Heart left ventricle (tissue), 13 donors: ENCODE results near the gene FYCO1.

Source experiments
- POLR2A ChIP-seq, 2 donors: fragments of 450-650 bp; IDR thresholded peaks; one replicate each; pipeline ENCODE4 v1.6.1; 2017; ENCODE audit warnings: antibody characterized with exemption in 2 of 2, mild to moderate bottlenecking in 2 of 2, moderate library complexity in 2 of 2
- TF ChIP-seq, protein P1 (sequence below), 12 donors: fragments of 200-600 bp; sonication (generic) in 4 of 12; IDR thresholded peaks; one replicate each; pipeline versions ENCODE4 v1.5.0 to v1.8.0; 2018 to 2022; ENCODE audit warnings: antibody characterized with exemption in 12 of 12, mild to moderate bottlenecking in 5 of 12
- donor health status: ischemic (EF 13 %, LVEDD 7.1; RV severe dilation, severe dysfunction).
- donor health status: DM: no; HTN: yes; CAD: no.
- donor health status: DM: no; HTN: no; CAD: no.
- donor health status: ischemic (EF 25% LVEDD 6.9; RV normal size, moderate dysfunction).
- donor health status: ischemic (EF 25% LVEDD 5.7; RV mildly dilated, moderate dysfunction).
- donor health status: ischemic (EF 35%, LVEDD 5.7; RV mildly dilated, moderate dysfunction).
- donor health status: nonischemic (EF 11% LVEDD 7.7; RV severe dilation, severe dysfunction).
- donor health status: DM: yes; HTN: yes; CAD: no.
- donor health status: PGD.
- donor health status: ischemic (EF 29% LVEDD 5.4; RV normal size, mild dysfunction).
- donor health status: nonischemic (EF 23%, LVEDD 6.1; RV moderate dilation, normal function).

DNA sequence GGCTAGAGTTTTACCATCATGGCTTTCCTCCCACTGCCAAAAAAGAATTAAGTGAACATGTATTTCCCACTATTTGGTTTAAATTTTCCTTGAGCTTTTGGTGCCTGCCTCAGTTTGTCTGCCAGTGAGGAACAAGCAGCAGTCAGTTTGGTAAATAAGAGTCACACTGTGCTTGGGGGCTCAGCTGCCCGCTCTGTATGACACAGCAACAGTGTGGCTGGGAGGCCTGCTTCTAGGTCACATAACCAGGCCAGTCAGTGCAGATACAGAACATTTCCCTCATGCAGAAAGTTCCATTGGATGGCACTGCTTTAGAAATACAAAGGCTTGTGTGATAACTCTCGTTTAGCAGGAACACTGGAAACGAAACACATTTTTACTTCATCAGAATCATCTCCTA is 25.7 kb downstream of the FYCO1 start:
- TF ChIP-seq, protein P1, sequence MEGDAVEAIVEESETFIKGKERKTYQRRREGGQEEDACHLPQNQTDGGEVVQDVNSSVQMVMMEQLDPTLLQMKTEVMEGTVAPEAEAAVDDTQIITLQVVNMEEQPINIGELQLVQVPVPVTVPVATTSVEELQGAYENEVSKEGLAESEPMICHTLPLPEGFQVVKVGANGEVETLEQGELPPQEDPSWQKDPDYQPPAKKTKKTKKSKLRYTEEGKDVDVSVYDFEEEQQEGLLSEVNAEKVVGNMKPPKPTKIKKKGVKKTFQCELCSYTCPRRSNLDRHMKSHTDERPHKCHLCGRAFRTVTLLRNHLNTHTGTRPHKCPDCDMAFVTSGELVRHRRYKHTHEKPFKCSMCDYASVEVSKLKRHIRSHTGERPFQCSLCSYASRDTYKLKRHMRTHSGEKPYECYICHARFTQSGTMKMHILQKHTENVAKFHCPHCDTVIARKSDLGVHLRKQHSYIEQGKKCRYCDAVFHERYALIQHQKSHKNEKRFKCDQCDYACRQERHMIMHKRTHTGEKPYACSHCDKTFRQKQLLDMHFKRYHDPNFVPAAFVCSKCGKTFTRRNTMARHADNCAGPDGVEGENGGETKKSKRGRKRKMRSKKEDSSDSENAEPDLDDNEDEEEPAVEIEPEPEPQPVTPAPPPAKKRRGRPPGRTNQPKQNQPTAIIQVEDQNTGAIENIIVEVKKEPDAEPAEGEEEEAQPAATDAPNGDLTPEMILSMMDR (IDR thresholded peaks at IDR 0.05) = no peak
- TF ChIP-seq POLR2A (IDR thresholded peaks at IDR 0.05) = no peak
